NCI-H524 (cell line): Measurements from ENCODE around the gene SMTNL1.
A peak's percentile ranks its signal among the peaks of the same experiment; 100 is the strongest.
"Not testable (repeated sequence)": the region's sequence is repeated elsewhere in the genome, so short reads cannot be mapped to it uniquely, and the experiment has no call there.

ENCODE experiments used
- DNase-seq, 2 experiments: peaks; one replicate each; lab custom pipeline; 2025; lab: John Stamatoyannopoulos, UW

The SMTNL1 gene

GRCh38 chr11:57511741-57512430, 25.5 kb upstream of the SMTNL1 start:
- DNase-seq: no peak

- DNase-seq: peak in 1 of 2 experiments; percentile 3
Observed at GRCh38 chr11:57512646-57513451, 24.5 kb upstream of the SMTNL1 start.

- no peak for DNase-seq
Observed at GRCh38 chr11:57513452-57513795, 24.0 kb upstream of the SMTNL1 start.

DNA sequence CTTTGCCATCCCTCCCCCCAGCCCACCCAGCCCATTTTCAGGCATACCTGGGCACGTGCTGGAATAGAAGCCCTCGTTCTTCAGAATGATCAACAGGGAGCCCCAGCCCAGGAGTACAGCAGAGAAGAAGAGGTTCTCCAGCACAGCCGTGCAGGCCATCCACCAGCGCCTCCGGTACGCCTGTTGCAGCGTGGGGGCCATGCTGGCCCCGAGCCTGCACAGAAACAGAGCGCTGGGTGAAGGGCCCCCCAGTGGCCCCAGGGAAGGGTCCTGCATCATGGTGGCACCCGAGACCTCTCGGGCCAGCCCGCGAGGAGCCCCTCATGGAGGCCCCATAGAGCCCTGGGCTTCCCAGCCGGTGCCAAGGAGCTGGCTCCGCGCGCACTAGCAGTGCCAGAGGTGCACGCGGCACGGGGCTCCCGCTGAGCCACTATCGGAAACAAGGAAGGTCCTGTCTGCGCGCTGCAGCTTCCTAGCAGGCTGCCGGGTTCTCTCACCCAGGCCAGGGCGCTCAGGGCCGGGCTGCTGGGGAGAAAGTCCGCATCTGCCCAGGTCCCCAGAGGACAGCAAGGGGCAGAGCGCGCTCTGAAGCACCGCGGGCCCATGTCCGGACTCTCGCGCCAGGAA, 23.4 kb upstream of the SMTNL1 start:
- peak in 1 of 2 experiments; percentile 36 for DNase-seq

DNA sequence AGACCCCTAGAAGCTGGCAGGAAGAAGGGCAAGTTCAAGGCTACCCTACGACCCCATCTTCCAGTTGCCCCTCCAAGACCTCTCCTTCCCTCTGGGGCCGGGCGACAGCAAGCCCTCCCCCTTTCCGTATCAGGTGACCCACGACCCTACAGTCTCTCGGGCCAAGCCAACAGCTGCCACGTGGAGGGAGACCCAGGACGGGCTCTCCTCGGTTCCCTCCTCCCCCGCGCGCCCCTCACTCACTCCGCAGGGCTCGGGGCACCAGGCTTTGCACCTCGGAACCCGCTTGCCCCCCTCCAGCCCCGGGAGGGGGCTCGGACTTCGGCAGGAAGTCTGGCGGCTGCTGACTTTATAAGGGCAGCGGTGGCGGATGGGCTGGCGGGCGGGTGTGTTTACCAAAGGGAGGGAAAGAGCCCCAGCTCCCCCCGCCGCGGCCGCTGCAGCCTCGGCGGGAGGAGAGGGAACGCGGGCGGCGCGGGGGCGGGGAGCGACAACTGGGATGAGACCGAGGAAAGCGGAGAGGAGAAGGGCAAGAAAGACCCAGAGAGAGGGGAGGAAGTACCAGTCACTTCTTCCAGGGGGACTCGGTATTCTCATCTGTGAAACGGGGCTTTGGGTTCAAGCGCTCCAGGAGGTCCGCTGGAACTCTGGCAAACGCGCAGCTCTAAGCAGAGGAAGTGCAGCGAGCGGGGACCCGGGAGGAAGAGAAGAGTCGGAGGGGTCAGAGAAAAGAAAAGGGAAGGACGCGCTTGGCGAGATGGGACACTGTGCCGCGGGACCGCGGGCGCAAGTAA, 22.7 kb upstream of the SMTNL1 start:
- peak in 1 of 2 experiments; percentile 36 for DNase-seq

DNA sequence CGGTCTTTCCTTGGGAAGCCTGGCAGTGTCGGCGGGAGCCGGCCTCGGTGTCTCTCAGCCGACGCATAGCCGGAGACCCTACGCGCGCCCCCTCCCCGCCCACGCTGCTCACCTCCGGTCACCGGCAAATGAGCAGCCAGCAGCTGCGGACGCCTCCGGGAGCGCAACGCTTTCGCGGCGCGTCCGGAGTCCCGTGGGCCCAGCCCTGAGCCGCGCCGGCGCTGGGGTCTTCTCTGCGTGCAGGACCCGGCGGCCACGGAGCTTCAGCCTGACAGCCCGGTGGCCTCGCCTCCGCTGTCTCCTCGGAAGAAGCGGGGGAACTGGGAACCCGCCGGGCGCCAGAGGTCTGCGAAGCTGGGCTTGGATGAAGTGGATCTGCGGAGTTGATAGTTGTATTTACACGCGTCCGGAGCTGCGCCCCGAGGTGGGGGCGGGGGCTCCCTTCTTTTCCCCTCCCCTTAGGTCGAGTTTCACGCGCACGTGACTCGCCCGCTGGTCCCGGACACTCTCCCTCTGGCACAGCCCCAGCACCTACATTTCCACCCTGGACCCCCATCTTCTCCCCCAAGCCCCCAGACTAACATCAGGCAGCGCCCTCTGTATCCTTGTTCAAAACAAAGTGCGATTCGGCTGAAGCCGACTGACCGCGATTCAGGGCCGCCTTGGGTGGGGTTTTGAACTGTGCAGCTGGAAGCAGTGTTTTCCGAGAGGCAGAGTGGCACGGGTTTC, 21.9 kb upstream of the SMTNL1 start, which contains the start of gene SLC43A1:
Gene SLC43A1, minus strand, starts transcription at position 371 of the 729 bp plus-strand sequence. CDS start 1,591 bp downstream, outside the sequence.
- peak; percentile 21 to 47 for DNase-seq

DNA sequence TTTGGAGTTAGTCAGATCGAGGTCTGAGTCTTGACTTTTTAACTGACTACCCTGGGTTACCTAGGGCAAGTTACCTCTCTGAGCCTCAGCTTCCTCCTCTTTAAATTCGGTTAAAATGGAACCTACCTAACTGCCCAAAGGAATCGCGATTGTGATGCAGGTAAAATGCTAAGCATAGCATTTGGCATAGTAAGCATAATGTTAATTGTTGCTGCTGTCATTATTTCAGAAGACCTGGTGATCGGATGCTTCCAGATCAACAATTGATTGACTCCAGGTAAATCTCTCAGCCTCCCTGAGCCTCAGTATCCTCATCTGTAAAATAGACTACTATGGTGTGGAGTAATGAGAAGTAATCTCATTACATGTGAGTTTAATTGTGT, 21.3 kb upstream of the SMTNL1 start:
- no peak for DNase-seq

GRCh38 chr11:57521116-57521515, 16.3 kb upstream of the SMTNL1 start:
- no peak for DNase-seq

GRCh38 chr11:57523419-57523818, 14.0 kb upstream of the SMTNL1 start:
- DNase-seq: no peak

- DNase-seq: peak; percentile 63 to 75
Observed at GRCh38 chr11:57527056-57527631, 10.3 kb upstream of the SMTNL1 start.

DNA sequence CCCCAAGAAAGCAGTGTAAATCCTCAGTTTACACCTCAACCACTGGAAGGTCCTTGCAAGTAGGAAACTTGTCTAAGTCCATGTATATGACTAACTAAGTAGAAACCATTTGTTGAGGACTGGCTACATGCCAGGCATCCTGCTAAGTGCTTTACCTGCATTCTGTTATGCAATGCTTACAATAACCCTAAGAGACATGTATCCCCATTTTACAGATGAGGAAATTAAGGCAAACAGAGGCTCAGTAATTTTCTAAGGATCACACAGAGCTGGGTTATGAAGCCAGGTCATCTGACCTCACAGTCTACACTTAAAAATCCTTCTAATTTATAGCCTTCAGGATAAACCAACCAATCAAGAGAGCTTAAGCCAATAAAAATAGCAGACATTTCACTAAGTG, 8.4 kb upstream of the SMTNL1 start:
- DNase-seq: no peak

DNA sequence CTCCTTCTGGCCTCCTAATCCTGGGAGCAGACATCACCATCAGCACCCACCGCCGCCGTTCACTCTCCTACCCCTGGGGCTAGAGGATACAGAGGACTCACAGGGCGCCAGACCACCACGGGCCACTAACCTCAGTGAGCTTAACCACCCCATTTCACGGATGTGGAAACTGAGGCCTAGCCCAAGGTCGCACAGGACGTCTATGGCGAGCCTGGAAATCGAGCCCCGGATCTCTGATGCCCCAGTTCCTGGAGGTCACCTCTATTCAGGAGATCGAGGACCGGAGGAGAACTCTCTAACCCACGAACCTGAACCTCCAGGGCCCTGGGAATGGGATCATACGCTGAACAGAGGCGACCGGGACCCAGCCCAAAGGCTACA, 7.2 kb upstream of the SMTNL1 start:
- DNase-seq: no peak

DNA sequence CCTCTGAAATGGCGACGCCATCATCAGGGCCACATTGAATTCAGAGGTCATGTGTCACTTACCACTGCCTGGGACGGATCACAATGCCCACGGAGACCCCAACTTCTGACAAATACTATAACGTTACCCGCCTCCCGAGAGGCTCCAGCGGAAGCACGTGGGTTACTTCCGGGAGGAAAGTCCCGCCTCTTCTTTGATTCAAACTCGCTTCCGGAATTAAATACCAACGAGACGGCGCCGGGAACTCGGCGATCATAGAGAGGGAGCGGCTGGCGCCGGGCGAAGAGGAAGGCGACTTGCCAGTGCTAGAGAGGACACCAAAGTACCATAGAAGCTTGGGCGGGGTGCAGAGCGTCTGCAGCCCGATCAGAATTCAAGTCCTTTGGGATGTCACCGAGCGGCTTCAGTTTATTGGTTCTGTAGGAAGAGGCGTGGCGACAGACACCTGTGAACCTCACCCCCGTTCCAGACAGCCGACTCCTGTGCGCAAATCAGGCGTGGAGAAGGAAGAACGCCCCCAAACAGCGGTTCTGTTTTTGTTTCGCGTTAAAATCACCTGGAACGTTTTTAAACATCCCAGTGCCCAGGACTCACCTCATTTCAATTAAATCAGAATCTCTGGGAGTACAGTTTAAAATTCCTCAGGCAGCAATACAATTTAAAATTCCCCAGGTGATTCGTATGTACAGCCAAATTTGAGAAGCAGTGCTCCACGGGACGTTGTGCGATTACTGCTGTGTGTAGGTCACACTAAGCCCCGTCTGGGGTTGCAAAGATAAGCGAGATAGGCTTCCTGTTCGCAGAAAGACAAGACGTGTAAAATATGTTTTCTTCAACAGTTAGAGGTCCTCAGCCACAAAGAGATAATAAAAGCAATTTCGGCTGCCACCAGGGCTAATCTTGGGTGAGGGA, 6.5 kb upstream of the SMTNL1 start, which contains the start of gene TIMM10:
Gene TIMM10, minus strand, starts transcription at position 159 of the 912 bp plus-strand sequence. CDS start 565 bp downstream, outside the sequence.
- DNase-seq: peak; percentile 97 to 99

GRCh38 chr11:57534449-57534848, 2.9 kb upstream of the SMTNL1 start:
- DNase-seq: not testable (repeated sequence)

DNA sequence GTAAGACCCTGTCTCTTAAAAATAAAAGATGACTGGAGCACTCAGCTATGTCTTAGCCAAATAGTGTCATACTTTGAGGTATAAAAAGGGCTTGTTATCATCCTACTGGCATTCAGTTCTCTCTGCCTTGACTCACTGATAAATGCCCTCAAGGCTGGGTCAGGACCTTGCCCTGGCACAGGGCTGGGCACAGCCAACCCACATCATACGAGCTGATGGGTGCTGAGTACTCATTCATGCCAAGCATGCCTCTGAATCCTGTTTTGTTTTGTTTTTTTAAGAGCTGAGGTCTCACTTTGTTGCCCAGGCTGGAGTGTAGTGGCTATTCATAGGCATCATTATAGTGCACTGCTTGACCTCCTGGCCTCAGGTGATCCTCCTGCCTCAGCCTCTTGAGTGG, 1.9 kb downstream of the SMTNL1 start:
- no peak for DNase-seq

DNA sequence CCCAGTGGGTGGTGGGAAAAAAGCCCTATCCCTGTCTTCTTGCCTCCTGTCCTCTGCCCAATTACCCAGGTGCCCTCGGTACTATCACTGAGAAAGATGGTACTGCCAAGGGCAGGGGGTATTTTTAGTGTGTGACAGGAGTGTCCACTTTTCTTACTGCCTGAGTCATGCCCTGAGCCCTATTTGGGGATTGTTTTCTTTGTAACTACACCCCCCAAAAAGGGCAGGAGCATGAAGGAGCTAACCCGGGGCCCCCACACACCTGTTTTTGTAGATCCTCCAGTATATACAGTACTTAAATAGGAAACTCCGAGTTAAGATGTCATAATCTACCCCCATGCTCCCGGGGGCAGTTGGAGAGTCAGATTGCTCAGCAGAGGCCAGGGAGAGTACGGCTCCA, 3.8 kb downstream of the SMTNL1 start:
- no peak for DNase-seq

DNA sequence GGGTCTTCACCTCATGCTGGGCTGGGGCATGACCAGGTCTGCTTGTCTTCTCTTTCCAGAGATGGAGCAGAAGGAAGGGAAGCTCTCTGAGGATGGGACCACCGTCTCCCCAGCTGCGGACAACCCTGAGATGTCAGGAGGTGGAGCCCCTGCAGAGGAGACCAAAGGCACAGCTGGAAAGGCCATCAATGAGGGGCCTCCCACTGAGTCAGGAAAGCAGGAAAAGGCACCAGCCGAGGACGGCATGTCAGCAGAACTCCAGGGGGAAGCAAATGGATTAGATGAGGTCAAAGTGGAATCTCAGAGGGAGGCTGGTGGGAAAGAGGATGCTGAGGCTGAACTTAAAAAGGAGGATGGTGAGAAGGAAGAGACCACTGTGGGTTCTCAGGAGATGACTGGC, 5.2 kb downstream of the SMTNL1 start:
- no peak for DNase-seq

DNA sequence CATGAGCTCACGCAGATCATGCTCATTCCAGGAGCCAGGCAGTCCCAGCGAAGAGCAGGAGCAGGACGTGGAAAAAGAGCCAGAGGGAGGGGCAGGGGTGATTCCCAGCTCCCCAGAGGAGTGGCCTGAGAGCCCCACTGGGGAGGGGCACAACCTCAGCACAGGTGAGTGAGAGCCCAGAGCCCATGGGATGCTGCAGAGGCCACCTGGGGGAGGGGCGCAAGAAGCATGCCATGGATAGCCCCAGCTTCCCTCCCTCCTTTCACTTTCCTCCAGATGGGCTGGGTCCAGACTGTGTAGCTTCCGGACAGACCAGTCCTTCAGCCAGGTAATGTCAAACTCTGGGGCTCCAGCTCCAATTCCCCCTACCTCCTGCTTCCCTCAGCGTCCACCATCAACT, 6.2 kb downstream of the SMTNL1 start:
- DNase-seq: no peak

DNA sequence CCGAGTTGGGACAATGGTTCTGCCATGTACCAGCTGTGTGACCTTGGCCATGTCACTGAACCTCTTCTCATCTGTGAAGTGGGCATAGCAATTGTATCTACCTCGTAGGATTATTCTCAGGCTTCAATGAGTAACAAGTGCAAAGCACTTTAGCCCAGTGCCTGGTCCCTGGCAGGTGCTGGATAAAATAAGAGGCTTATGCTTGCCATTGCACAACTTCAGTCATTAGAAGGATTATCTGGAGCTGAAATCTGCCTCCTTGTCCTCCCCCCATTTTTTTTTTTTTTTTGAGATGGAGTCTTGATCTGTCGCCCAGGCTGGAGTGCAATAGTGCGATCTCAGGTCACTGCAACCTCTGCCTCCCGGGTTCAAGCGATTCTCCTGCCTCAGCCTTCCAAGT, 7.2 kb downstream of the SMTNL1 start:
- DNase-seq: peak; percentile 59 to 90

DNA sequence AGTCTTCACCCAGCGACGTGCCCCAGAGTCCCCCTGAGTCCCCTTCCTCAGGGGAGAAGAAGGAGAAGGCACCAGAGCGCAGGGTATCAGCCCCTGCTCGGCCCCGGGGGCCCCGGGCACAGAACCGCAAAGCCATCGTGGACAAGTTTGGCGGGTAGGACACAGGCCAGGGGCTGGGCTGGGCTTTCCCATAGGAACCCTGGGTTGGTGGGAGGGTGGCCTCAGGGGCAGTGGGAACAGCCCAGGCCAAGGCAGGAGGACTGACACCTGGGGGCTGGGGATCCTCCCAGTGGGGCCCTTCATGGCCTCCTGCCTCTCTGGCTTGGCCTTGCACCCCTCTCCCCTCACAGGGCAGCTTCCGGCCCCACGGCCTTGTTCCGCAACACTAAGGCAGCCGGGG, 8.5 kb downstream of the SMTNL1 start:
- no peak for DNase-seq
